ENCODE measurements around the gene STAP1.

Gene STAP1

GRCh38 chr4:67576059-67576466 is 17.5 kb downstream of the STAP1 start:
- Histone ChIP-seq H3K27me3 (ENCODE audit: insufficient read depth, poor library complexity, severe bottlenecking) (no peaks in the 10 kb centered on the region), H3K4me3 (ENCODE audit: severe bottlenecking) (no peak overlapping the region), H3K27ac (ENCODE audit: poor library complexity, severe bottlenecking) (no peak overlapping the region), H3K4me1 (ENCODE audit: insufficient read depth, poor library complexity, severe bottlenecking) (no peaks in the 10 kb centered on the region), H3K36me3 (ENCODE audit: low read depth) (no peaks in the 10 kb centered on the region), H3K9me3 (ENCODE audit: severe bottlenecking) (no peaks in the 10 kb centered on the region)
- TF ChIP-seq, protein P1, sequence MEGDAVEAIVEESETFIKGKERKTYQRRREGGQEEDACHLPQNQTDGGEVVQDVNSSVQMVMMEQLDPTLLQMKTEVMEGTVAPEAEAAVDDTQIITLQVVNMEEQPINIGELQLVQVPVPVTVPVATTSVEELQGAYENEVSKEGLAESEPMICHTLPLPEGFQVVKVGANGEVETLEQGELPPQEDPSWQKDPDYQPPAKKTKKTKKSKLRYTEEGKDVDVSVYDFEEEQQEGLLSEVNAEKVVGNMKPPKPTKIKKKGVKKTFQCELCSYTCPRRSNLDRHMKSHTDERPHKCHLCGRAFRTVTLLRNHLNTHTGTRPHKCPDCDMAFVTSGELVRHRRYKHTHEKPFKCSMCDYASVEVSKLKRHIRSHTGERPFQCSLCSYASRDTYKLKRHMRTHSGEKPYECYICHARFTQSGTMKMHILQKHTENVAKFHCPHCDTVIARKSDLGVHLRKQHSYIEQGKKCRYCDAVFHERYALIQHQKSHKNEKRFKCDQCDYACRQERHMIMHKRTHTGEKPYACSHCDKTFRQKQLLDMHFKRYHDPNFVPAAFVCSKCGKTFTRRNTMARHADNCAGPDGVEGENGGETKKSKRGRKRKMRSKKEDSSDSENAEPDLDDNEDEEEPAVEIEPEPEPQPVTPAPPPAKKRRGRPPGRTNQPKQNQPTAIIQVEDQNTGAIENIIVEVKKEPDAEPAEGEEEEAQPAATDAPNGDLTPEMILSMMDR (IDR thresholded peaks at IDR 0.05; ENCODE audit: poor library complexity, severe bottlenecking): no peak
- ATAC-seq (ENCODE audit: low read depth): no peak
- DNase-seq (ENCODE audit: low spot score): no peak

- no peak for DNase-seq (ENCODE audit: low spot score)
- Histone ChIP-seq H3K27ac (ENCODE audit: poor library complexity, severe bottlenecking) (no peak overlapping the region), H3K36me3 (ENCODE audit: low read depth) (no peaks in the 10 kb centered on the region), H3K4me1 (ENCODE audit: insufficient read depth, poor library complexity, severe bottlenecking) (no peaks in the 10 kb centered on the region), H3K27me3 (ENCODE audit: insufficient read depth, poor library complexity, severe bottlenecking) (no peaks in the 10 kb centered on the region), H3K9me3 (ENCODE audit: severe bottlenecking) (no peaks in the 10 kb centered on the region), H3K4me3 (ENCODE audit: severe bottlenecking) (no peak overlapping the region)
- no peak for ATAC-seq (ENCODE audit: low read depth)
- TF ChIP-seq, protein P1 (IDR thresholded peaks at IDR 0.05; ENCODE audit: poor library complexity, severe bottlenecking): no peak
Measured at GRCh38 chr4:67576538-67576937, 18.0 kb downstream of the STAP1 start.

GRCh38 chr4:67580577-67580976 is 22.1 kb downstream of the STAP1 start:
- no peak overlapping the region for H3K27ac ChIP-seq (ENCODE audit: poor library complexity, severe bottlenecking)
- DNase-seq (ENCODE audit: low spot score) (no peak), ATAC-seq (ENCODE audit: low read depth) (no peak)
- TF ChIP-seq, protein P1 (IDR thresholded peaks at IDR 0.05; ENCODE audit: poor library complexity, severe bottlenecking): no peak
- no peaks in the 10 kb centered on the region for H3K4me1 ChIP-seq (ENCODE audit: insufficient read depth, poor library complexity, severe bottlenecking)
- H3K27me3 ChIP-seq (ENCODE audit: insufficient read depth, poor library complexity, severe bottlenecking): no peaks in the 10 kb centered on the region
- no peaks in the 10 kb centered on the region for H3K9me3 ChIP-seq (ENCODE audit: severe bottlenecking)
- H3K36me3 ChIP-seq (ENCODE audit: low read depth): no peaks in the 10 kb centered on the region
- H3K4me3 ChIP-seq (ENCODE audit: severe bottlenecking): no peak overlapping the region

- DNase-seq (ENCODE audit: low spot score): no peak
- no peaks in the 10 kb centered on the region for H3K36me3 ChIP-seq (ENCODE audit: low read depth)
- no peaks in the 10 kb centered on the region for H3K4me1 ChIP-seq (ENCODE audit: insufficient read depth, poor library complexity, severe bottlenecking)
Measured at GRCh38 chr4:67581208-67581857, 22.8 kb downstream of the STAP1 start.

DNA sequence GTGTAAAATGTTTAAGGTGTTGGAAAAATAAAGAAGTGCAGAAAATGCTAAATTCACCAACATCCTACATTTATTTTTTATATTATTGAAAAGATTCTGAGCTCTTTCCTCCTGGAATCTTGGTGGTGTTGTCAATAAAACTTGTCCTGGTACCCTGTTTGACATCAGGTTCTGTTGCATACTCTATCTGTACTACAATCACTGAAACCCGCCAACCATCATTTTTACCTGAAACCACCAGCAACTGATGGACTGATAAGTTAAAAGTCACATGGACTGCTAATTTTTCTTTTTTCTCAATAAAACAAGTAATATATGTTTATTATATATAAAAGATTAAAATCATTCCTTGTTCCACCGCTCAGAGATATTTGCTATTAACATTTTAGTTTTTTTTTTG is 23.4 kb downstream of the STAP1 start:
- TF ChIP-seq, protein P1 (IDR thresholded peaks at IDR 0.05; ENCODE audit: poor library complexity, severe bottlenecking): no peak
- Histone ChIP-seq H3K27ac (ENCODE audit: poor library complexity, severe bottlenecking) (no peak overlapping the region), H3K9me3 (ENCODE audit: severe bottlenecking) (no peaks in the 10 kb centered on the region), H3K36me3 (ENCODE audit: low read depth) (no peaks in the 10 kb centered on the region), H3K4me3 (ENCODE audit: severe bottlenecking) (no peak overlapping the region), H3K4me1 (ENCODE audit: insufficient read depth, poor library complexity, severe bottlenecking) (no peaks in the 10 kb centered on the region), H3K27me3 (ENCODE audit: insufficient read depth, poor library complexity, severe bottlenecking) (no peaks in the 10 kb centered on the region)
- ATAC-seq (ENCODE audit: low read depth) (no peak), DNase-seq (ENCODE audit: low spot score) (no peak)

More at GRCh38 chr4:67581208-67581857, 22.8 kb downstream of the STAP1 start:
- Histone ChIP-seq H3K27me3 (ENCODE audit: insufficient read depth, poor library complexity, severe bottlenecking) (no peaks in the 10 kb centered on the region), H3K27ac (ENCODE audit: poor library complexity, severe bottlenecking) (no peak overlapping the region), H3K9me3 (ENCODE audit: severe bottlenecking) (no peaks in the 10 kb centered on the region), H3K4me3 (ENCODE audit: severe bottlenecking) (no peak overlapping the region)
- no peak for ATAC-seq (ENCODE audit: low read depth)
- TF ChIP-seq, protein P1 (IDR thresholded peaks at IDR 0.05; ENCODE audit: poor library complexity, severe bottlenecking): no peak

All from RWPE2 (cell line).